ENCODE results near the gene ZNF512B.

Gene ZNF512B

GRCh38 chr20:64003960-64004725 is 34.4 kb upstream of the ZNF512B start:
- no peak for DNase-seq (ENCODE audit: insufficient read length, low spot score)
- no peak for FAIRE-seq
- no peak for TF ChIP-seq PAX5 (IDR thresholded peaks at IDR 0.05; ENCODE audit: insufficient read depth, low read length, severe bottlenecking)

DNA sequence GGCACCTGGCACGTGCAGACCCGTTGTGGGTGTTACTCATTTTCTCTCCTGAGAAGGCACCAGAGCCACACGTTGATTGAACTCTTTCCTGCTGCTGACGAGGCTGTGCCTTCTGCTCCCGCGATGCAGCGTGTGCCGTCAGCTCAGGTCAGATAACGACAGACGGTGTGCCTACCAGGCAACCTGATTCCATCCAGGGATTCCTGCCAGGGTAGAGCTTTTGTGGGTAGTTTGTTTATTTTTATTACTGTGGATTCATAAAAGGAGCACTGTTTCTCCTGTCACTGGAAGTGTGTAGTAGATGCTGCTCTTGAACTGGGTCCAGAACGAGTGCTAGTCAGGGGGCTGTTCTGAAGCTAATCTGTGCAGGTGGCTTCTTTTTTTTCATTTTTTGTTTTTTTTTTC is 31.9 kb upstream of the ZNF512B start:
- DNase-seq (ENCODE audit: insufficient read length, low spot score) (no peak), FAIRE-seq (peak; percentile 45)
- TF ChIP-seq POU2F2 (IDR thresholded peaks at IDR 0.05; ENCODE audit: low read depth, low read length) (no peak), POLR2AphosphoS5 (IDR thresholded peaks at IDR 0.05; ENCODE audit: low read depth, low read length) (no peak), PAX5 (IDR thresholded peaks at IDR 0.05; ENCODE audit: insufficient read depth, low read length, severe bottlenecking) (no peak), POLR2A (IDR thresholded peaks at IDR 0.05; ENCODE audit: low read depth, low read length) (no peak), TAF1 (IDR thresholded peaks at IDR 0.05; ENCODE audit: low read depth, low read length) (no peak), SPI1 (IDR thresholded peaks at IDR 0.05; ENCODE audit: low read depth, low read length) (no peak)

- FAIRE-seq, result no peak
- no peak for DNase-seq (ENCODE audit: insufficient read length, low spot score)
- TF ChIP-seq POLR2AphosphoS5 (IDR thresholded peaks at IDR 0.05; ENCODE audit: low read depth, low read length), result no peak
- no peak for TF ChIP-seq POU2F2 (IDR thresholded peaks at IDR 0.05; ENCODE audit: low read depth, low read length)
- TF ChIP-seq TAF1 (IDR thresholded peaks at IDR 0.05; ENCODE audit: low read depth, low read length), result no peak
- TF ChIP-seq POLR2A (IDR thresholded peaks at IDR 0.05; ENCODE audit: low read depth, low read length), result no peak
- TF ChIP-seq PAX5 (IDR thresholded peaks at IDR 0.05; ENCODE audit: insufficient read depth, low read length, severe bottlenecking), result no peak
- no peak for TF ChIP-seq SPI1 (IDR thresholded peaks at IDR 0.05; ENCODE audit: low read depth, low read length)
These were observed 31.2 kb upstream of the ZNF512B start for GRCh38 chr20:64000906-64001305.

DNA sequence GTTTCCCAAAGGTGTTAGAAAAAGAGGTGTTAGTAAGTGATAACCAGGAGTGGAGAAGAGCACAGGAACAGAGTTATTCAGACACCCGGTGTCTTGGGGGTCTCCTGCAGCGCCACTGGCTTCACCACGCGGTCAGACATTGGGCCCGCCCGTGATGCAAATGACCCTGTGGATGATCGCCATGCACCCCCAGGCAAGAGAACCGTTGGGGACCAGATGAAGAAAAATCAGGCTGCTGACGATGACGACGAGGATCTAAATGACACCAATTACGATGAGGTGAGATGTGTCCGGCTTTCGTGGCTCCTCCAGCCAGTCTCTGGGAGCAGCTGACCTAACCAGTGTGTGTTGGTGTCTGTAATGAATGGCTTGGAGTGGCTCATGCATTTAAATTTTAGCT is 13.2 kb upstream of the ZNF512B start:
- FAIRE-seq (no peak), DNase-seq (ENCODE audit: insufficient read length, low spot score) (no peak)
- TF ChIP-seq POU2F2 (IDR thresholded peaks at IDR 0.05; ENCODE audit: low read depth, low read length) (no peak), TAF1 (IDR thresholded peaks at IDR 0.05; ENCODE audit: low read depth, low read length) (no peak), POLR2A (IDR thresholded peaks at IDR 0.05; ENCODE audit: low read depth, low read length) (no peak), POLR2AphosphoS5 (IDR thresholded peaks at IDR 0.05; ENCODE audit: low read depth, low read length) (no peak), SPI1 (IDR thresholded peaks at IDR 0.05; ENCODE audit: low read depth, low read length) (no peak), PAX5 (IDR thresholded peaks at IDR 0.05; ENCODE audit: insufficient read depth, low read length, severe bottlenecking) (no peak)

GRCh38 chr20:63980806-63981728 is 11.3 kb upstream of the ZNF512B start, which contains the start of gene PRPF6:
TSS of gene PRPF6 (plus strand) at chr20:63981132. CDS start at chr20:63981246, 114 bp downstream.
- DNase-seq (ENCODE audit: insufficient read length, low spot score) (peak; percentile 96), FAIRE-seq (peak; percentile 96)
- TF ChIP-seq POLR2A (IDR thresholded peaks at IDR 0.05; ENCODE audit: low read depth, low read length) (peak; percentile 84), POU2F2 (IDR thresholded peaks at IDR 0.05; ENCODE audit: low read depth, low read length) (peak; percentile 27; the same call in 1 of the 2 replicates), SPI1 (IDR thresholded peaks at IDR 0.05; ENCODE audit: low read depth, low read length) (peak; percentile 64), POLR2AphosphoS5 (IDR thresholded peaks at IDR 0.05; ENCODE audit: low read depth, low read length) (peak; percentile 73), PAX5 (IDR thresholded peaks at IDR 0.05; ENCODE audit: insufficient read depth, low read length, severe bottlenecking) (no peak), TAF1 (IDR thresholded peaks at IDR 0.05; ENCODE audit: low read depth, low read length) (peak; percentile 28; the same call in 1 of the 2 replicates)

DNA sequence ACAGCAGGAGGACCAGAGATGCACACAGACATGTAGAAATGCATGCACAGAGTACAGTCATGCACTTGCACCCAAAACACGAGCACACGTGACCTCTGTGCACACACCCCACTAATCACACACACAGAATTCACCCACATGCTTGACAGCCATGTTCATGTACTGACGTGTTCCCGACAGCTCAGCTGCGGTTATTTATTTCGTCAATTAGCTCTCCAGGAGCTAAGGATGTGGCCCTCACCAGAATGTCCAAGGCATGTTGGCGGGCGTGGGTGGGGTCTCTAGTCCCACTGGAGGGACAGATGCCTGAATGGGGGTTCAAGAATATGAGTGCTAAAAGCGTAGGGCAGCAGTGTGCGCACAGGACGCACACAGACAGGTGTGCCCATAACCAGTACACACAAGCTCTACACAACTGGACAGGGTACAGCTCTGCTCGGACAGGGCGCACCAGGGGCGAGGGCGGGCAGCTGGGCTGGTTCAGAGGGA is 10.6 kb upstream of the ZNF512B start:
- DNase-seq (ENCODE audit: insufficient read length, low spot score) (no peak), FAIRE-seq (no peak)
- TF ChIP-seq SPI1 (IDR thresholded peaks at IDR 0.05; ENCODE audit: low read depth, low read length) (no peak), POLR2AphosphoS5 (IDR thresholded peaks at IDR 0.05; ENCODE audit: low read depth, low read length) (peak; percentile 53; the same call in 1 of the 2 replicates)

DNA sequence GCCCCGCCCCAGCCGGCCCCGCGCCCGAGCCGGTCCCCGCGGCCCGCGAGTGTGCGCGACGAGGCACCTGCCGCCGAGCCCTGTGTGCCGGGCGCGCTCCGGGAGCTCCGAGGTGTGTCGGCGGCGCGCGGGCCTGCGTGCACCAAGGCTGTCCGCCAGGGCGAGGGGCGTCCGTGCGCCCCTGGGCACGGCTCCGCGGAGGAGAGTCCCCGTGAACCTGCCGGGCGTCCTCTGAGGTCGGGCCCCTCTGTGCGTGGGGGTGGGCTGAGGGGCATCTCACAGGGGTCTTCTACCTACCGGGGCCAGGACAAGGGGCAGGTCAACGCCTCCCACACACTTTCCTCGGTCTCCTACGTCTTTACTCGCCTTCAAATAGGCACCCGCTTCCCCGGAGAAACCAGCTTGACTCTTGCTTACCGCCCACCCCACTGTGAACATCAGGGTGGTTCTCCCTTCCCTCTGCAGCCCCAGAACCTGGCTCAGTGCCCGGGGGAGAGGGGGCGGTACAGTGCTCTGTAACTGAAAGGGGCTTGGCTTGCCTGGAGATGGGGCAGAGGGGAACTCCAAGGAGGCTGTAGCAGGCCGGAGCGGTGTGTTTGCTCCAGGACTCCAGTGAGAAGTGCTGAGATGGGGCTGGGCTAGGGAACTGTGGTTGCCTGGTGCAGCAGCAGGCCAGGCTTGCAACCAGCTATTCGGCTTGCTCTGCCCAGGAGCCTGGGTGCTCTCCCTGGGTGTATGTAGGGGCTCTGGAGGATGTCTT is 10.0 kb upstream of the ZNF512B start, which contains the start of gene SAMD10:
Gene SAMD10 (minus strand): TSS at position 86 of the 760 bp plus-strand sequence. CDS start 175 bp downstream, outside the sequence.
- 0 out of 2 replicates have a peak, but pooled peaks have one; percentile 29 for TF ChIP-seq POLR2AphosphoS5 (IDR thresholded peaks at IDR 0.05; ENCODE audit: low read depth, low read length)
- TF ChIP-seq TAF1 (IDR thresholded peaks at IDR 0.05; ENCODE audit: low read depth, low read length), result peak; percentile 72; the same call in 1 of the 2 replicates
- peak; percentile 31; the same call in 1 of the 2 replicates for TF ChIP-seq SPI1 (IDR thresholded peaks at IDR 0.05; ENCODE audit: low read depth, low read length)
- no peak for TF ChIP-seq PAX5 (IDR thresholded peaks at IDR 0.05; ENCODE audit: insufficient read depth, low read length, severe bottlenecking)
- DNase-seq (ENCODE audit: insufficient read length, low spot score) (peak; percentile 66), FAIRE-seq (no peak)

DNA sequence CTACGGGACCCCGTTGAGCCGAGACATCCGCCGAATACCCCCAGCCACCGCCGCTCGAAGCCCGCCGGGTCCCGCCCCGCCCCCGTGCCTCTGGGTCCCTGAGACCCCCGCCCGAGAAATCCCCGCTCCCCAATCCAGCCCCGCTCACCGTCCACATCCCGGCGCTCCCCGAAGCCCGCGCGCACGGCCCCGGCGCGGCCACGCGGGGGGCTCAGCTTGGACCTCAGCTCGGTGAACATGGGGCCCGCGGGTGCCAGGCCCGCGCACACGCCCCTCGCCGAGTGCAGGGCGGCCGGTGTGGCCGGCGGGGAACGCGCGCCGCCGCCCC is 9.5 kb upstream of the ZNF512B start:
- TF ChIP-seq POU2F2 (IDR thresholded peaks at IDR 0.05; ENCODE audit: low read depth, low read length) (no peak), PAX5 (IDR thresholded peaks at IDR 0.05; ENCODE audit: insufficient read depth, low read length, severe bottlenecking) (no peak), POLR2AphosphoS5 (IDR thresholded peaks at IDR 0.05; ENCODE audit: low read depth, low read length) (no peak), TAF1 (IDR thresholded peaks at IDR 0.05; ENCODE audit: low read depth, low read length) (no peak), POLR2A (IDR thresholded peaks at IDR 0.05; ENCODE audit: low read depth, low read length) (no peak), SPI1 (IDR thresholded peaks at IDR 0.05; ENCODE audit: low read depth, low read length) (no peak)
- DNase-seq (ENCODE audit: insufficient read length, low spot score), result no peak
- no peak for FAIRE-seq
